AG09309 (cell line): Measurements from ENCODE around the gene MTHFSD.

Experiments used
- DNase-seq: peaks from one replicate; pipeline ENCODE4 v3.0.0-alpha.2; 2010; ENCODE audit warnings: low read depth
- H3K4me3 ChIP-seq: 2 replicates; pipeline ENCODE4 v1.5.1; 2011; ENCODE audit warnings: mild to moderate bottlenecking, low read depth, low read length, moderate library complexity; ENCODE audit not compliant: control insufficient read depth
- CTCF ChIP-seq: IDR thresholded peaks from 2 replicates; pipeline ENCODE4 v1.5.1; 2011; ENCODE audit warnings: mild to moderate bottlenecking, low read depth, low read length, inconsistent platforms; ENCODE audit not compliant: insufficient read depth, control insufficient read depth; ENCODE audit errors: missing control alignments

MTHFSD gene

GRCh38 chr16:86498155-86498670, 56.8 kb downstream of the MTHFSD start:
- H3K4me3 ChIP-seq = no peak overlapping the region
- peak; percentile 18 for TF ChIP-seq CTCF
- no peak for DNase-seq

GRCh38 chr16:86497551-86498021, 57.4 kb downstream of the MTHFSD start:
- no peak for TF ChIP-seq CTCF
- no peak for DNase-seq
- H3K4me3 ChIP-seq = no peak overlapping the region

DNA sequence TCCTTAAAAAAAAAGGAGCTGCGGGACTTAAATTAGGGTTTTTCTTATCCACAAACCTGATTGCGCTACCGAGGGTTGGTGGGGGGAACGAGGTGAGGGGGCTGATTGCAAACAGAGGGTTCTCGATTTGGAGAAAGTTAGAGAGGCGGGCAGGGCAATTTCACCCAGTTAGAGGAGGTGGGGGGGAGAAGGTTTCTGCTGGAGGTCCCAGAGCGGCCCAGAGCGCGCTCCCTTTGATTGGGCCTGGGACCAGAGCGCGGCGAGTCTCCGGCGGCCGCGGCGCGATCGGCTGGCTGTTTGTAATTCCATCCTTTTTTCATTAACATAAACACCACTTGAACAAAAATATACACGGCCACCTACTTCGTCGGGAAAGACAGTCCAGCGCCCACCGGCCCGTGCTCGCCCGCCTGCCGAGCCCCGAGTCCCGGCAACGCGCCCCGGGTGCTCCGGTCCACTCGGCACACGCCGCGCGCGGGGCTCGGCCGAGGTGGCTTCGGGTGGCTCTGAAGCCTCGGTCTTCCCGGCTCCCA, 58.0 kb downstream of the MTHFSD start:
- DNase-seq = no peak
- no peak overlapping the region for H3K4me3 ChIP-seq
- TF ChIP-seq CTCF = no peak

DNA sequence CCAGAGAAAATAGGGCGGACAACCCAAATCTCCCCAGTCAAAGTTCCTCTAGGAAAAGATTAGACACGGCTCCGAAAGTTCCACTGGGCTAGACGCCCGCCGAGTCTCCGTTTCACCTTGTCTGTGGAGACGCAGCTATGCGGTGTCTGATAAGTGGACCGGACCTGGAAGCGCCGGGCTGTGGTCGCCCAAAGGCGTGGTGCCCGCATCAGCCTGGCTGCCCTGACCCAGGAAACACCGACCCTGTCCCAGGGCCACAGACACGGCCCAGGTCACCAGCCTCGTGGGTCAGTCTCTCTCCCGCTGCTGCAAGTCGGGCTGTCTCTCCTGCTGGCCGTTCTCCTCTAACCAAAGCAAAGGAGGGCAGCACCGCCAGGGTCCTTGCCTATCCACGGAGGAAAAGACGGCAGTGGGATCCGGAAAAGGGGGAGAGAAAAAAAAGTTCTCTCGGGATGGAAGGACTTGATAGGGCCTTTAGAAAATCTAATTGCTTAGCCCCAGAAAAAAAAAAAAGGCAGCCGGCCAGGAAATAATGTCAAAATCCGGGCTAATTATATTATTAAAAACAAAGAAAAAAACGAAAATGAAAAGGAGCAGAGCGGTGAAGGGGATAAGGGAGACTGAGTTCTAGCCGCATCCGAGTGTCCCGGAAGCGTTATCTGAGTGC, 58.6 kb downstream of the MTHFSD start:
- DNase-seq = no peak
- no peak for TF ChIP-seq CTCF
- H3K4me3 ChIP-seq = no peak overlapping the region

DNA sequence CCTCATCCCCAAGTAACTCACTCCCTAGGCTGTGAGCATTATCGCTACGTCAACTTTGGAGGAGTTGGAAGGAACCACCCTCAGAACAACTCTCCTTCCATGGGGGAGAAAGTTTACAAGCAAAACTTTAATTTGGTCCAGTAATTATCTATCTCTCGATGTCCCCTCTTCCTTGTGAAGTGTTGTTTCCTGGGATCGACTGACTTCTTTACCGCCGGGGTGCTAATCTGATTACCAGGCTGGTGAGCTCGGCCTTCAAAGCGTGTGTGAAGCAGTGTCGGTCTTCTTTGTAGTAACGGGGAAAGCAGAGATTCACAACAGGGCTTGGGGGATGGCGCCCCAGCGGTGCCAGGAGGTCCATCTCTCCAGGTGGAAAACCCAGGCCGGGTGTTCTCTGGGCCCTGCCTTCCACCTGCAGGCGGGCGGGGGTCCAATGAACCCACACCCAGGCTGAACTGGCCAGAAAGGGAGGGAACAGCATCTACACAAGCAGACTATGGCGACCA, 59.2 kb downstream of the MTHFSD start:
- H3K4me3 ChIP-seq = no peak overlapping the region
- no peak for TF ChIP-seq CTCF
- no peak for DNase-seq

- no peak for DNase-seq
- no peak overlapping the region for H3K4me3 ChIP-seq
Observed at GRCh38 chr16:86495357-86495701, 59.7 kb downstream of the MTHFSD start.

More at GRCh38 chr16:86495357-86495701, 59.7 kb downstream of the MTHFSD start:
- TF ChIP-seq CTCF = no peak
